Forelimb muscle (tissue), 1 donor: ENCODE data around the gene PRKCB. TPM values are rescaled to one million over a fixed set of nuclear protein-coding genes. Genes with fewer than 3 reads are reported as not detected.
"Not testable (repeated sequence)": the region's sequence is repeated elsewhere in the genome, so short reads cannot be mapped to it uniquely, and the experiment has no call there.

Source experiments
- DNase-seq: peaks from one replicate; pipeline ENCODE4 v3.0.0-alpha.2; 2013; ENCODE audit warnings: low read depth
- polyA plus RNA-seq: library from polyadenylated mRNA; unstranded; fragments of 120-200 nt; gene quantifications from one replicate; pipeline ENCODE4 v1.2.1, GENCODE V29; 2013; ENCODE audit not compliant: insufficient read length

The PRKCB gene
- polyA plus RNA-seq, 1 donor: 1.2 TPM

- no peak for DNase-seq
These were observed 400.0 kb downstream of the PRKCB start for GRCh38 chr16:24235806-24236205.

- not testable (repeated sequence) for DNase-seq
These were observed 403.1 kb downstream of the PRKCB start for GRCh38 chr16:24238846-24239245.

GRCh38 chr16:24246911-24247607 lies 411.3 kb downstream of the PRKCB start:
- no peak for DNase-seq

- DNase-seq: no peak
These were observed 417.4 kb downstream of the PRKCB start for GRCh38 chr16:24253192-24253591.

- no peak for DNase-seq
These were observed 419.9 kb downstream of the PRKCB start, which contains the start of gene CACNG3 for GRCh38 chr16:24255456-24256371. Gene CACNG3, plus strand, starts transcription at chr16:24256335. Its CDS starts 420 bp downstream, at chr16:24256755.

- DNase-seq: no peak
These were observed 422.2 kb downstream of the PRKCB start for GRCh38 chr16:24257958-24258357.

GRCh38 chr16:24258791-24259190 lies 423.0 kb downstream of the PRKCB start:
- no peak for DNase-seq

GRCh38 chr16:24262816-24263215 lies 427.0 kb downstream of the PRKCB start:
- DNase-seq: no peak

Other genes with a start within 250 kb of the PRKCB start
- gene NDUFAB1, start 239.7 kb upstream of the PRKCB start, polyA plus RNA-seq: 88.7 TPM
- gene PALB2, start 194.7 kb upstream of the PRKCB start, polyA plus RNA-seq: 8.5 TPM
- 35.9 TPM for gene DCTN5, start 194.5 kb upstream of the PRKCB start, polyA plus RNA-seq
- 10.2 TPM for gene PLK1, start 157.1 kb upstream of the PRKCB start, polyA plus RNA-seq
- gene ERN2, start 122.8 kb upstream of the PRKCB start, polyA plus RNA-seq: not detected
- not detected for gene CHP2, start 81.0 kb upstream of the PRKCB start, polyA plus RNA-seq